NAMALWA (cell line): ENCODE results near the gene ARHGAP12.
A peak's percentile ranks its signal among the peaks of the same experiment; 100 is the strongest.

Experiments
- DNase-seq: peaks from one replicate; pipeline ENCODE4 v3.0.0-alpha.2; 2015; ENCODE audit warnings: low spot score

ARHGAP12 gene

GRCh38 chr10:31820778-31821369 is 107.8 kb downstream of the ARHGAP12 start:
- no peak for DNase-seq

- DNase-seq, result no peak
These were observed 108.5 kb downstream of the ARHGAP12 start for GRCh38 chr10:31820096-31820495.

GRCh38 chr10:31819391-31819820 is 109.2 kb downstream of the ARHGAP12 start:
- DNase-seq, result no peak

GRCh38 chr10:31816318-31816717 is 112.3 kb downstream of the ARHGAP12 start:
- DNase-seq, result no peak

DNA sequence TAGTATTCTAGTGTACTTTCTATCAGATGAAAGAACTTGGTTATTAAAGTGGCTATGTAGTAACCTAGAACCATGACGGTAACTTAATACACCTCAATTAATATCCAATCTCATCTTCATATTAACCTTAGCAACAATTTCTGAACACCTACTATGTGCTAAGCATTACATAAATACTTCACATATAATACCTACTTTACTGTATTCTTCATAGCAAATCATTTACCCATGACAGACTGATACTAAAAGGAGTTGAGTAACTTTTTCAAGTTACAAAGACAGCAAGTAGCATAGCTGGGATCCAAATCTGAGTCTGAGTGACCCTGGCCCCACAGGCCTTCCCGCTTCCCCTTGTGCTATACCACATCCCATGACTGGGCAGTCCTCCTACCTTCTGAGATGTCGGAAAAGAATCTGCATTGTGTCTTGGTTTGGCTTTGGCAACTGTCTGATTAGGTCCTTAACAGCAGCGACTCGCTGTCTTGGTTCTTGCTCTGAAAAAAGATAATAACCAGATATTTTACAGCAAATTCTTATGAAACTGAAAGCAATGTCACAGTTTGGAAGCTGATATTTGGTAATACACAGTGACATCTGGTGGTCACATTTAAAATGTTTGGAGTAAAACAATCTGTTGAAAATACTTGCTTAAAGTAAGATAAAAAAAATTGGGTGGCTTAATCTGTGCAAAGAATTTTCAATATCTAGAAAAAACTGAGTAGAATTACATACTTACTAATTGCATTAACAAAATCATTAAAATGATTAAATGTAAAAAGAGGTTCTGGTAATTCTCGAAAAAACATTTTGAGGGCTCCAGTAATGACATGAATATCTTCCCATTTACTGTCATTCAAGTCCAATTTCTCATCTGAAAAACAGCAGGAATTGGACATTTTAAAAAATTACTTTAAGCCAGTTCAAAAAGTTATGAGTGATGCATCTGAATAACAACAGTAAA is 120.1 kb downstream of the ARHGAP12 start:
- peak; percentile 78 for DNase-seq

- no peak for DNase-seq
These were observed 124.2 kb downstream of the ARHGAP12 start for GRCh38 chr10:31804352-31804810.

- no peak for DNase-seq
These were observed 124.9 kb downstream of the ARHGAP12 start for GRCh38 chr10:31803606-31804351.

DNA sequence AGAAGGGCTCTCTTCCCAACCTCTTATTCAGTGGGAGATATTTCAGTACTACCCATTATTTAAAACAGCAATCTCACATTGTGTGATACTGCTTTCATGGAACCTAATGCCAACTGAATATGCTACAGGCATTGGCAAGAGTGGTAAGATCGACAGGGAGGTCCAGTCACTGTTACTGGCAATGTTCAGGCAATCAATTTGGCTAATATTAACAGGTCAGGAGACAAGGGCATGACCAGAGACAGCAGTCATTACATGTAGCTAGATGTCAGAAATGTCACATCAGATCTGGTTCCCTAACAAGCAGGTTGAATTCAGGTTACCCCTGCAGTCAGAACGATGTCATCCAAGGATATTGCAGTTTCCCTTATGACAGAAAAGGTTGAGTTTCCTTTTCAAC is 129.4 kb downstream of the ARHGAP12 start:
- no peak for DNase-seq

GRCh38 chr10:31792745-31793144 is 135.9 kb downstream of the ARHGAP12 start:
- no peak for DNase-seq

DNA sequence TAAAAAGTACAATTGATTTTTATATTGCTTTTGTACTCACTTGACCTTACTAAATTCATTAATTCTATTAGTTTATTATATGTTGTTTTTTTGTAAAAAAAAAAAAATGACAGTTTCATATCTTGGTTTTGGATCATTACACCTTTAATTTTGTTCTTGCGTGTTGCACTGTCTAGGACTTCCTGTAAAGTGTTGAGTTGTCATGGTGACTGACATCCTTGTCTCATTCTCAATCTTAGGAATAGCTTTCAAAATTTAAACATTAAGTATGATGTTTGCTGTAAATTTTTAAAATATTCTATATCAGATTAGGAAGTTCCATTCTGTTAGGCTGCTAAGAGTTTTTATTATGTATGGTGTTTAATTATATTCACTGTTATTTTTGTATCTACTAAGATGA is 139.1 kb downstream of the ARHGAP12 start:
- DNase-seq, result no peak

- DNase-seq, result no peak
These were observed 145.9 kb downstream of the ARHGAP12 start for GRCh38 chr10:31782701-31783100.

DNA sequence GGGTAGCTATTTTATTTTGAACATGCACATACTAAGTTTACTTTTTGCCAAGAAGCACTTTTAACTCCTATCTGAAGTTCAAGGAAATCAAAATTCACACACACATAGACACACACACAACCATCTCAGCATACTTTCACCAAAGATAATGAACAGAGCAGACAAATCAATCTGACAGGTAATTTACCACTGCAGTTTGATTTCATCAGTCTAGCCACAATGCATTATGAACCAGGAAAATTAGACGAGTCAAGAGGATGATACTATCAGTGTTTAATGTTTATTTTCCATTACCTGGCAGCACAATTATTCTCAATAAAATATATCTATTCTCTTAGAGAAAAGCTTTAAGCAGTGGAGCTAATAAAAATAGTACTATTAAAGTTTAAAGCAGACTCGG is 147.9 kb downstream of the ARHGAP12 start:
- no peak for DNase-seq

DNA sequence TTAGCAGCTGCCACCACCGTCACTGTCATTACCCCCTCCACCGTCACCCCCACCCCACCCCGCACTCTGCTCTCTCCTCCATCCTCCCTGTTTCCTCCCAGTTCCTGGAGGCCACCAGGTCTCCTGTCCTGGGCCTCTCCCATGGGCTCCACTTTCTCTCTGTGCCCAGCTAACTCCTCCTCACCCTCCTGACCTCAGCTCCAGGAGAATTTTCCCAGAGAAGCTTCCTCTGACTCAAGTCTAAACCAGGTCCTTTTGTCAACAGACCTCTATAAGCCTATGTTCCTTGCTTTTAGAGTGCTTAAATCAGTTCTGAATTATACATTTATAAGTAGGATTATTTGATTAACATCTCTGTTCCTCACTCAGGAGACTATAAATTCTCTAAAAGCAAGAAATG is 150.0 kb downstream of the ARHGAP12 start:
- no peak for DNase-seq

- DNase-seq, result no peak
These were observed 152.5 kb downstream of the ARHGAP12 start for GRCh38 chr10:31776159-31776558.

GRCh38 chr10:31774928-31775650 is 153.5 kb downstream of the ARHGAP12 start:
- DNase-seq, result no peak

GRCh38 chr10:31774299-31774900 is 154.2 kb downstream of the ARHGAP12 start:
- DNase-seq, result no peak

GRCh38 chr10:31773749-31774298 is 154.8 kb downstream of the ARHGAP12 start:
- no peak for DNase-seq

DNA sequence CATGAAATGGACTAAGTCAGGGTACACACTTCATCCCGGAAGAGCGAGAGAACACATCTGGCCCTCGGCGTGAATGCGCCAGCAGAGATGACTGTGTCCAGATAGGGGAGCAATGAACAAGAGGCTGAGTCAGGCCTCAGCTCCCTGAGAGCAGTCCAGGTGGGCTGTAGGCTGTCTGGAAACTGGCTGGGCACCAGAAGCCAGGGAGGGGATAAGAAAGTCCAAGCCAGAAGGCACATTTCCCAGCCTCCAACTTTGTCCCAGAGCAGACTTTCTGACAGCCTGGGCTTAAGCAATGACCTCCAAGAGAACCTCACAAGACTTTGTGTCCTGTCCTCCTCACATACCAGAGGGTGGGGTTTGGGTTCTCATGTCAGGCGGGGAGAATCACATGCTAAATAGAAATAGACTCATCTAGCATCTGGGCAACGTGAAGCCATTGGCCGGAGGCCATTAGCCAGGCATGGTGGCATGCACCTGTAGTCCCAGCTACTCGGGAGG is 157.2 kb downstream of the ARHGAP12 start:
- DNase-seq, result no peak

- DNase-seq, result peak; percentile 63
These were observed 158.2 kb downstream of the ARHGAP12 start for GRCh38 chr10:31770307-31770902.

DNA sequence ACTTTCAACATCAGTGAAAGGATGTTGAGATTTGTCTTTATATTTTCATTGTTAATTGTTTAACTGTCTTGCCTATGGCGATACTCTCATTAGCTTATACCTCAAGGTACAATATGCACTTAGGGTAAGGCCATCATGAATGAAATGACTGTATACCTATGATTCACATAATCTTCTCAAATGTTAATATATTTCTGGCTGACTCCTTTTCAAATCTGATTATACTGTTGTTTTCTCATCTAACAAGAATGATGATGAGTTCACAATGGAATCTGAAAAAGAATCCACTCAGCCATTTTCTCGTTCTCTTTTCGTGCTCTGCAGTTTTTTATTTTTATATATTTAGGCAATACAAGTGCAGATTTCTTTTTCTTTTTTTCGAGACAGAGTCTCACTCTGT is 159.1 kb downstream of the ARHGAP12 start:
- no peak for DNase-seq
